Activated T-helper 9 cell treated with anti-CD3 and anti-CD28 coated beads, Interleukin-2, amount 50 U/mL, for 16 hours (primary cell): ENCODE data around the gene MAB21L4.

Source experiments
- DNase-seq: peaks from one replicate; pipeline ENCODE4 v3.0.0-alpha.2; 2020; ENCODE audit warnings: low read depth

Gene MAB21L4

DNA sequence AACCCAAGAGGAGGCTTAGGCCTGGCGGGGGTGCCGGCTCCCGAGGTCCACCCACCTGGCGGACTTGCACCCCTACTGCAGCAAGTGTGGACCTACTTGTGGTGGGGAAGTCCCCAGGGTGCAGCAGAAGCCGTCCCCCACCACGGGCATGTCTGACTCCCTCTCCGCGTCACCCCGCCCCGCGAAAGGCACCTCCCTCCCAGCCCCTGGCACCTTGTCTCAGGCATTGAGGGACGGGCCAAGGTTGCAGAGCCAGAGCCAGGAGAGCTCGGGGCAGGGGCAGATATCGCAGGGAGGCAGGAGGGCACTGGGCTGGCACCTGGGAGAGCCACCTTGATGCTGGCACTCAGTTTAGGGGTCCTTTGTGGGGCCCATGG, 29.2 kb upstream of the MAB21L4 start:
- no peak for DNase-seq

DNA sequence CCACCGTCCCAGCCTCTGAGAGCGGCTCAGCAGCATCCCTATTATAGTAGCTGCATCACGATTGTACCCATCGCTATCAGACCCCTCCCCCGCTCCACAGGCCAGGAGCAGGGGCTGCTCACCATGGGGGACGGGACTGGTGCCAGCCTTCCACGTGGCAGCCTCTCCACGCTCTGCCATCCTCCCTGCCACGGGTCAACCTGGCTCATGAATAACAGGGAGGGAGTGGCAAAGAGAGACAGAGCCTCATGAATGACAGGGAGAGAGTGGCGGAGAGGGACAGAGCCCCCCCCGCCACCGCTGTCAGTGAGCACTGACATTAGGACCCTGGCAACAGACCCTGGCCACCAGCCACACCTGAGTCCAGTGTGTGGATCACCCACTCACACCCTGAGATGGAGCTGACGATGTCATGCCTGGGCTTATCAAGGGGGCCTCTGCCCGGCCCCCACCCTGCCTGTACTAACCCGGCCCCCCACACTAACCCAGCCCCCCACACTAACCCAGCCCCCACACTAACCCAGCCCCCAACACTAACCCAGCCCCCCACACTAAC, 27.1 kb upstream of the MAB21L4 start:
- no peak for DNase-seq

DNA sequence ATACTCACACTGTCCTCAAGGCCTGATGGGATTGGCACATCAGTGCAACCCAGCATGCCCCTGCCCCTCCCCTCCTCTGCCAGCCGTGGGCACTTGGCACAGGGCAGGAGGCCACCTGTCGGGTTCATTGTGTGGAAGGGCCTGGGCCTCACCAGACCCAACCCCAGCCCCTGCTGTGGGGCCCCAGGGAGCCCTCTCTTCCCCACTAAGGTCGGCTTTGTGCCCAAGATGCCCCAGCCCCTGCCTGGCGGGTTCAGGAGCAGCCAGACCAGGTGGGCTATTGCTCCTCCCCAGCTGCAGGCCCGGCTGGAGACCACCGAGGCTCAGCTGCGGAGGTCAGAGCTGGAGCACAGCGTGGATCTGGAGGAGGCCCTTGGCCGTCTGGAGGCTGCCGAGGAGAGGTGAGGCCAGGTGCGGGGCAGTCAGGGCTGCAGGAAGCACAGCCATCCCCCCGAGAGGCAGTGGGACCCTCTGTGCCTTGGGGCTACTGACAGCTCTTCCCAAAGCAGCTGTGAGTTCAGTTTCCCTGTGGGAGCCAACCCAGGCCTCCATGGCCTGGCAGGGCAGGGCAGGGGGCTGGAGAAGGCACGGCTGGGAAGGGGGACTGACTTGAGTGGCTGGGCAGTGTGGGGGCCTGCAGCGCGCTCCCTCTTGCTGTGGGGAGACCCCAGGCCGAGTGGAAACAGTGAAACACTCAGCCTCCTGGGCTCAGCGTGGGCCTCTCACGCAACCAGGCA, 26.5 kb upstream of the MAB21L4 start:
- DNase-seq = no peak

DNA sequence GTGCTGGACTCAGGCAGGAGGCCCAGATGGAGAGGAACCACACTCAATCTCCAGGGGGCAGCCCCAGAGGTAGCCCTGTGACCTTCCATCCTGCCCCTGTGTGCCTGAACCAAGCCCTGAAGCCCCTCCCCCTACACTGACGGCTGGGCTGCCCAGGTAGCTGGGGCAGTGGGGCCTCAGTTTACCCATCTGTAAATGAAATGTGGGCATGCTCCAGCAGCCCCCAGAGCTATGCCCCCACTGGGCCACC, 26.0 kb upstream of the MAB21L4 start:
- DNase-seq = no peak

DNA sequence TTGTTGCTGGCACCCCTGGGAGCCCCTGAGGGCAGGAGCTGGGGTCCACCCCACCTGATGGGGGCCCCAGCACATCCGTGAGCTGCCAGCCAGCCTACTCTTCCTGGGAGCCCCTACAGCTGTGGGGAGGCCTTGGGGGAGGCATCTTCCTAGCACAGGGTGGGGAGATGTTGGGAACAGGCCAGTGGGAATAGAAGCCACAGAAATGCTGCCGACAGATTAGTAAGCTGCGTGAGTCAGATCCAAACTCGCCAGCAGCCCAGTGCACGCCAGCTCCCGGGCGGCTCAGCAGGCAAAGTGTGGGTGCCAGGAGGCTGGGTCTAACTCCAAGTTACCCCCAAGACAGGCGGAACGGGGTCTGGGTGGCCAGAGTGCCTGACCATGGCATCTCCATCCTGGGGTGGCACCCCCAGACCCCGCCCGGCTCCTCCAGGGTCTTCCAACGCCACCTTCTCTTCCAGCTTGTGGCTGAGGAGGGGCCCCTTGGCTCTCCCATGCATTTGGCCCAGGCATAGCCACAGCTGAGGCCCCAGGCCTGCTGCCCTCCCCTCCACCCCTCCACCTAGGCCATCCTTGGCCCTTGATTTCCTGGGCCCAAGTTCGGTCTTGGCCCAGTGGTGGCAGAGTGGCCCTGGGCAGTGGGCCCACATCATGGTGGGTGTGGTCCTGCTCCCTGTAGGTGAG, 25.5 kb upstream of the MAB21L4 start:
- no peak for DNase-seq

DNA sequence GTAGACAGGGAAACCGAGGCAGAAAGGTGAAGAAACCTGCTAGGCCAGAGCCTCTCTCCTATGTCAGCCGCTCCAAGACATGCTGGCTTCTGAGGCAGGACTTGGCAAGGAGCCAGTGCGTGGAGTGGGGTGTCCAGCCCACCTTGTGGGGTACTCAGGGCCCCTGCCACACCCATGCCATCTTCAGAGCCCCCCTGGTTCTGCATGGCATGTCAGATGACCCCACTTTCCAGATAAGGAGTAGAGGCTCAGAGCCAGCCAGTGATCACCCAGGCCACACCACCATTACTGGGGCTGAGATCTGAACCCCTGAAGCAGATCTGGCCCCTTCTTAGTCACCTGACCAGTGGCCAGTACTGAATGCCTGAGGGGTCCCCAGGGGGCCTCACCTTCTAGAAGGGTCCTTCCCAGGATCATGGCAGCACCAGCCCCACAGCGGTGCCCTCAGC, 24.9 kb upstream of the MAB21L4 start:
- no peak for DNase-seq

DNA sequence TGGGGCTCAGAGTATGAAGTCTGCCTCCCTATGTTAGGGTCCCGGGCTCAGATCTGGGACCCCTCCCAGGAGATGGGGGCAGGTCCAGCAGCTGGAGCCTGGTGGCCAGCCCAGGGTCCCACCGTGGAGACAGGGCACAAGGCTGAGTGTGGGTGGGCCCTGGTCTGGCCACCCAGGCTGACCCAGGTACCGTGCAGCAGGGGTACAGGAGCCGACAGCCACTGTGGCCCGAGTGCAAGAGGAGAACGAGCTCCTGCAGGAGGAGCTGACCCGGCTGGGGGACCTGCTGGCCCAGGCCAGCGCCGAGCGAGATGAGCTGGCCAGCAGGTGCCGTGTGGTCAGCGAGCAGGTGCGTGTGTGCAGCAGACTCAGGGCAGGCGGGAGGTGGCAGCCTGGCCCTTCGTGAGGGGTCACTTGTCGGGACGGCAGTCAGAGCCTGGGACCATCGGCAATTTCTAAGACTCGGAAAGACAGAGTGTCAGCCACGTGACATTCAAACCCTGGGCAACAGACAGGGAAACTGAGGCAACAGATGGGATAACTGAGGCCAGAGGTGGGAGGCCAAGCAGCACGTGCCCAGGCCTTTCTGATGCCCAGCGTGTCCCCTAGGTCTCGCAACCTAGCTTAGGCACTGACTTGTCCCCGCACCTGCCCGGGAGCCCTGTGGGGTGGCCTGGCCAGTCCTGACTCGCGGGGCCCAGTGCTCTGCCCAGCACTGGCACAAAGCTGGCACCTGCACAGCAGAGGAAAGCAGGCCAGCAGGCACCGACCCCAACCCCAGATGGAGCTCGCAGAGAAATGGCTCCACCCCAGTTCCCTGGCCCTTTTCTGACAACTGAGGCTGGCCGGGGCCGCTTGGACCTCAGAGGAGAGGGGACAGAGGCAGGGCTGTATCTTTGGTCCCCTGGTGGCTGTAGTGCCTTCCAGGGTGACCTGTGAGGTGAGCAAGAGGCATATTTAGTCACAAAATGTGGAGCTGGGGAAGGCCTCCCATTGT, 24.1 kb upstream of the MAB21L4 start:
- DNase-seq = no peak

DNA sequence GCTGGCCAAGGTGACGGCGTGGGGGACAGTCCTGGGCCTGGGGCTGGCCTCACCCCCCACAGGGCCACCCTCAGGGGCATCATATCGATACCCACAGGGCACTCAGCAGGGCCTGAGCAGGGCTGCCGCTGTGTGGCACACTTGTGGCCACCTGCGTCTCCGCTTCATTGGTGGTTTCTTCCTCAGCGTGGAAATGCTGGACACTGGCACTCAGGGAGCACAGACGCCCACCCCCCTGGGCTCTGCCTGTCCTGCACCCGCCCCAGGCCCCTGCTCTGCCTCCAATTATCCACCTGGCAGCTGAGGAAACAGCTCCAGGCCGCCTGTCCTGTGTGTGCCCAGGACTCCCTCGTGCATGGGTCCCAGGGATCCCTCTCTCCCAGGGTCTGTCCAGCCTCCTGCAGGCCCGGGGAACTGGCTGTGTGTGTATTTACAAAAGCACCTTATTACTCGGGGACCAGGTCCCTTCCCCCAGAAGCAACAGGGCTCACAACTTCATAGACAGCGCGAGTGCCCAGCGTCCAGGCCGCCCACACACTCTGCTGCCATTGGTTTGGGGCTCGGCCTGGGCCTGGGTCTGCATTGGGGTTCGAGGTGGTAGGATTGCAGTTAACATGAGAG, 23.3 kb upstream of the MAB21L4 start:
- no peak for DNase-seq

DNA sequence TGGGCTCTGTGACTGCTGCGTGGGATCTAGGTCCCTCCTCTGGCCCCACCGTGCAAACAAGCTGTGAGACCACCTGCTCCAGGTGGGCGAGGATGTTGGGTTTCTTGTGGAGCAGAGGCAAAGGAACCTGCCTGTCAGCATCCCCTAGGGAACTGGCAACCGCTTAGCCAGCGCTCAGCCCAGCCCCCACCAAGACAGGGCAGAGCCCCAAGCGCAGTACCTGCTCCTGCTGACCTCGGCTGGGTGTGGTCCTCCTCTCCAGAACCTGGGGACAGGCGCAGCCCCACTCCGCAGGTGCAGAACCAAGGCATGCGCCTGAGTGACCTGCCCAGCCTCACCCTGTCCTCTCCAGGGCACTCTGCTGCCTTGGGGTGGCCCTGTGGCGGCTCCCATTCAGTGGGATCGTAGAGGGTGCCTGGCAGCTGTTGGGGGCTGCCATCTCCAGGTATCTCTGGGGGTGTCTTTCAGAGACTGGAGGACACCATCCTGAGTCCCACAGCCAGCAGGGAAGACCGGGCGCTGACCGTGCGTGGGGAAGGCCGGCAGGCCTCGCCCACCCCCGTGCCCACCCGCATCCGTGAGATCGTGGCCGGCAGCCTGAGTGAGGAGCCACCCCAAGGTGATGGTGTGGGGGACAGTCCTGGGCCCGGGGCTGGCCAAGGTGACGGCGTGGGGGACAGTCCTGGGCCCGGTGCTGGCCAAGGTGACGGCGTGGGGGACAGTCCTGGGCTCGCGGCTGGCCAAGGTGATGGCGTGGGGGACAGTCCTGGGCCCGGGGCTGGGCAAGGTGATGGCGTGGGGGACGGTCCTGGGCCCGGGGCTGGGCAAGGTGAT, 22.5 kb upstream of the MAB21L4 start:
- DNase-seq = no peak

DNA sequence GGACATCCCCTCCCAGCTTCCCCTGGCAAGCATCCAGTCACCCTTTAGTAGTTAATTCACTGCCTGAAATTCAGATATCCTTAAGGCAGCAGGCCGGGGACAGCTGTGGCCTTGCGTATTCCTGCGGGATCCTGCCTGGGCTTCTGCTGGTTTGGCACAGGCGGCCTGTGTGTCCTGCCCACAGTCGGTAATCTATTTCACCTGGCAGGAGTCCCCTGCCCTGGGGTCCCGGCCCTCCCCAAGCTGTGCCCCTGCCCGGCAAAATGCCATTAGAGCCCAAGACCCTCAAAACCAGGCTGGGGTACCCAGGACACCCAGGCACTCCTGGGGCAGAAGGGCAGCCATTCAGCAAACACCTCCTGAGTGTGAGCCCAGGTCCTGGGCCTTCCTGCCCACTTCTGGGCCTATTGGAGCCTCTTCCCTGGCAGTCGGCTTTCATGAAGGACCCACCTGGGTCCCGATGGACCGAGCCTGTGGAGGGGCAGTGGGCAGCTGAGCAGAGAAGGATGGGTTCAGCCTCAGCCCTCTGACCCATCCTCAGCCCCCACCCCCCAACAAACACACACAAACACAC, 21.8 kb upstream of the MAB21L4 start:
- DNase-seq = no peak

DNA sequence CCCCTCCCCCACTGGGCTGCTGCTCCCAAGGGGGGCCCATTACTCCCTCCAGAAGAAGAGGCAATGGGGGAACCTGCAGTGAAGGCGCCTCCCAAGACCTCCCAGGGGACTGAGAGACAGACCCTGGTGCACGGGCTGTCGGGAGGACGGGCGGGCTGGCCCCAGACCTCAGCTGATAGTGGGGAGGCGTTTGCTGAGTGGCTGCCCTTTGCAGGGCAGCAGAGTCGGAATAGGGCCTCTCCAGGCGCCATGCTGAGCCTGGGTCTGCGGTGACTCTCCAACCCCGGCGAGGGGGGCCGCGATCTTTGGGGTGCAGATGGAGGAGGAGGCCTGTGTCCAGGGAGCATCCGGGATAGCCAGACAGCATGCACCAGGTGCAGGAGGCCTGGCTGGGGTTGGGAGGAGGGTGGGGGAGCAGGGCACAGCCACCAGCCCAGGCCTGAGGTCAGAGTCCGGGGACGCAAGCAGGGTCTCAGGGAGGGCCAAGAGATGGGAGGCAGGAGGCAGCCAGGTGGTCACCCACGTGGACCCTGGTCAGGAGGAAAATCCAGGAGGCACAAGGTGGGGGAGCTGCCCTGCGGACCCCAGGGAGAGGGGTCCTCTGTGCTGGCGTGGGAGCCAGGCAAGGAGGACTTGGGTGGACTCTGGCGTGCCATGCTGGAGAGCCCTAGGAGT, 21.2 kb upstream of the MAB21L4 start:
- DNase-seq = no peak

DNA sequence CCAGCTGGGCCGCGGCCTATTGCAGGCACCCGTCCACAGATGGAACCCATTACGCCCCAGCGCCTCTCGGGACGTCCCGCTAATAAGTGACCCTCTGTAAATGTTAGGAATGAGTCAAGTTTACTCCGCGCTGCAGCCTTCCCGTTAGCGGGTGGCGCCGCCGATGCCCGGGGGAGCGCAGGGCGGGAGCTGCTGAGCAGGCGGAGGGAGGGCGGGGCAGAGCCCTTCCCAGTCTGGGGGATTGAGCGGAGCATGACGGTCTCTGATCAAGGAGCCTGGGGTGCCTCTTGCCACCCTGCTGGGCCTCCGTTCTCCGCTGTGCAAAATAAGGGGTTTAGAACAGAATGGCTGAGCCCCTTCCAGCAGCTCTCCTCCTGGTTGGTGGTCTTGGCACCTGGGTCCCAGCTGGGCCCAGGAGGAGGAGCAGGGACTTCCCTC, 20.6 kb upstream of the MAB21L4 start:
- DNase-seq = no peak

DNA sequence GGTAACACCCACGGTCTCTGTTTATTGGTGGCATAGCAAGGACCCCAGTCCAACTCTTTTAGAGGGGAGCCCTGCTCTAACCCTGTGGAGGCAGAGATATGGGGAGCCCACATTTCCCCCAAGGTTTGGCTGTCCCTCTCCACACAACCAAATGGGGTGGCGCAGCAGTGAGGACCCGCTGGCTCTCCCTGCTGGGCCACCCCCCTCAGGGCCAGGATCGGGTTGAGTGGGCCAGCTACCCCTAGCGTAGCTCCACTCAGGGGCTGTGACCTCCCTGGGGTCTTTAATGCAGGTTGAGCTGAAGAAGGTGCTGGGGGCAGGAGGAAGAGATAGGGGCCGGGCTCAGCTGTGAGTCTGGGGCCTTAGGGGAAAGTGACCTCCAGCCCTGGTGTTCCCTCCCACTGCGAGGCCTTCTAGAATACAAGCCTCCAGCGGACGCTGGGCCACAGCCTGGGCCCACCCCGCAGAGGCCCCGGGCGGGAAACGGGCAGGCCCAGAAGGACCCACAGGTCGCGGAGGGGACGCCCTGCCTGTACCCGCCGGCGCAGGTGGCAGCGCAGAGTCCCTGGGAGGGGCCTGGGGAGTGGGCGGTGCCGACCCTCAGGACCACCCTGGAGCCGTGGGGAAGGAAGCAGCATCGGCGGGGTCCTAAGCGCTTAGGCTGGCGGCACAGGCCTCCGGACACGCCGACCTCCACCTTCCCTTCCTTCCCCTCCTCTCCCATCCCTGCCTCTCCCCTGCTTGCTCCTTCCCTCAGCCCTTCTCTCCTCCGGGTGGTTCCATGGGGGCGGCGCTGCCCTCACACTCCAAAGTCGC, 19.8 kb upstream of the MAB21L4 start:
- DNase-seq = no peak

DNA sequence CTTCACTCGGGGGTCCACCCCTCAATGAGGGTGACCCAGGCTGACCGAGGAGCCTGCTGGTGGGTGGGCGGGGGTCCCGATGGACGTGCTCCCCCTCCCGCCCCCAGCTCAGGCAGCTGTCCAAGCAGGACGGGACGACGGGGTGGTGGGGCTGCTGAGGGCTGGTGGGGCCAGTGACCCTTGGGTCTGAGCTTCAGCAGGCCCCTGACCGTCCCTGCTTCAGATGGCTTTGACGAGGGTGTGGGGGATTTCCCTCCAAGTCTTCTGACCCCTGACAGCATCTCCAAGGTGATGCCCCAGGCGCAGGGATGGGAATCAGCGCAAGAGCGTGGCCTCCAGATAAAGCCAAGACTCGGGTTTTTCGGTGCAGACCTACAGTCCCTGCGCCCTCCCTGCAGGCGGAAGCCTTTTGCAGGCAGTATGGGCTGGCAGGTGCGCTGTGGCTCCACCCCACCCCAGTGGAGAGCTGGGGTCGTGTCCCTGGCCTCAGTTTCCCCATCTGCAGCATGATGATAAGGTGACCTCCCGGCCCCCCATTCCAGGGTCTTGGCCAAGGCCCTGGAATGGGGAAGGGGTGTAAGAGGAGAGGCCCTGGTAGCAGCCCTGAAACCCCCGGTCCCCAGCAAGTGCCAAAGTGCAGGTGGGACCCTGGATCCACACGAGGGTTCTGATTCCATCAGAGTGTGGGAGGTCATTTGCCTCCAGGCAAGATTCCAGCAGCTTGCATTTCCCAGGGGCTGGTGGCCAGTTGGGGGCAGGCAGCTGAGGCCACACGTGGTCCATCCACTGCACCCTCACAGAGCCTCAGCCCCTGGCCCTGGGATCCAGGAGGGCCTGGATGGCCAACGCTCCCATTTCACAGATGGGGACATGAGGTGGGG, 18.9 kb upstream of the MAB21L4 start:
- no peak for DNase-seq

DNA sequence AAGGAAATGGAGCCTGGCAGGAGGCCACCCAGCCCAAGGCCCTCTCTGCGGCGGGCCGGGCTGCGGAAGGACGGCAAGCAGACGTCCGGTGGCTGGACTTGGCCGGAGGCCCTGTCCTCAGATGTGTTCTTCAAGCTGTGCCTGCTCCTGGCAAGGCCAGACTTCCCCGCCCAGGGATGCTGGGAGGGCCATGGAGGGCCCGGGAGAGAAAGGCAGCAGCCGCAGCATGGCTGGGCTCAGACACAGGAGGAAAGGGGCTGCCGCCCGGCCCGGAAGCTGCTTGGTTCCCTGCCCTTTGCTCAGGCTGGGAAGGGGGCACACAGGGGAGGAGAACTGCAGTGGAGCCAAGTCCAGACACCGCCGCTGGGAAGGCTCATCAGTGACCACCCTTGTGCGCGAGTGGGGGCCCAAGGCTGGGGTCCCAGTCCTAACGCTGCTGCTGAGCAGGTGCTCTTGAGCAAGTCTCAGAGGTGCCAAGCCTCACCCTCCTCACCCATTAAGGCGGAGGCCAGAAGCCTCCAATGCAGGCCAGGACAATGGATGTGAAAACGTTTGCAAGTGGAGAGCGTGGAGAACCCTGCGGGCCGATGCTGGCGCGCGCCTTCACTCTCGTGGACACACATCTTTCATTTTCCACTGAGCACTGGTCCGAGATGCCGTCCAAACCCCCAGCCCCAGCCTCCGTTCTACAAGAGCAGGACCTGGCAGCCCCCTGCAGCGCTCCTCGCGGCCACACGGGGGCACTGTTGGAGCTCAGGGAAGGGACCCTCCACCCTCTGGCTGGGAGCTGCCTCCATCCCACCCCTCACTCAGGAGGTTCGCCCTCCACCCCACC, 18.1 kb upstream of the MAB21L4 start:
- peak; percentile 42 for DNase-seq

DNA sequence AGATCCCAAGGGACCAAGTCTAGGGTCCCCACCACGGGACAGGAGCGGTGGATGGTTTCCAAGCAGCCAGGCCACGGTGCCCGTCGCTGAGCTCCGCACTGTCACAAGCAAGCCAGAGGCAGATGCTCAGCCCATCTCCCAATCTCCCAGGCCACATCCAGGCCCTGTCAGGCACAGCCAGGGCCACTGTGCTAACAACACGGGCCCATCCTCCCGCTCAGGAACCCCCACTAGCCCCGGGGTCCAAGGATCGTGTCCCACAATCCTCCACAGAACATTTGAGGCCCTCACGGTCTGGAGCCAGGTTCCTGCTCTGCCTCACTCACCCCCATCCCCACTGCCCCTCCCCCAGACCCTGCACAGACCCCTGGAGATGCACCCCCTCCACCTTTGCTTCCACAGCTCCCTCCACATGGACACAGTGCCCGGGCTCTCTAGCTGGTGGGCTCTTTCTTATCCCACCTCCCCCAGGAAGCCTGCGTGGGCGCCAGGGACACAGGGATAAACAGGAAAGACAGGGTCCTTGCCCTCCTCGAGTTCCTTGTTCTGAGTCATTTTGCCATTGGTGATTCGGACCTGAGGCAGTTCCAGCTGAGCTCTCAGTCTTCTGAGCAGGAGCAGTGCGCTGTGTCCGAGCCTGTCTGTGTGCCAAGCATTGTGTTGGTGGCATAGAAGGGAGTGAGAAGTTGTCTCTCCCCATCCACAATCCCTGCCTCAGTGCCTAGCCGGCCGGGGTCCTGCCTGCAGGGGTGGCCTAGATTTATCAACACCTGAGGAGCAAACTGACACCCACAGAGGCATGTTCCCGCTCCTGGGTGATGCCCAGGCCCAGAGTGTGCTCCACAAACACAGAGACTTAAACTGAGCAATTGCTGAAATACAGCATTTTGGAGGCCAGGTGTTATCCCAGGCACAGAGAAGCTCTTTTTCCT, 17.2 kb upstream of the MAB21L4 start:
- DNase-seq = no peak
